H9 (cell line): Measurements from ENCODE around the gene GOLPH3L. TPM values are rescaled to one million over a fixed set of nuclear protein-coding genes. Genes with fewer than 3 reads are reported as not detected.

ENCODE experiments used
- DNase-seq: peaks from one replicate; pipeline ENCODE4 v3.0.0-alpha.2; 2017
- H2AFZ ChIP-seq: one replicate; pipeline ENCODE4 v1.6.1; 2013; ENCODE audit warnings: mild to moderate bottlenecking, low read length, control low read depth, moderate library complexity
- H2AK5ac ChIP-seq: 2 replicates; pipeline ENCODE4 v1.6.1; 2013; ENCODE audit warnings: low read length, control low read depth, mixed read lengths; ENCODE audit not compliant: insufficient read length
- H2BK120ac ChIP-seq: one replicate; pipeline ENCODE4 v1.6.1; 2013; ENCODE audit warnings: low read depth, mild to moderate bottlenecking, low read length, control low read depth, inconsistent platforms; ENCODE audit not compliant: poor library complexity, severe bottlenecking
- H2BK12ac ChIP-seq: 2 replicates; pipeline ENCODE4 v1.6.1; 2013; ENCODE audit warnings: low read length, control low read depth, mixed read lengths, low read depth; ENCODE audit not compliant: insufficient read length
- H2BK15ac ChIP-seq: 2 replicates; pipeline ENCODE4 v1.6.1; 2013; ENCODE audit warnings: low read depth, low read length, control low read depth
- H2BK20ac ChIP-seq: one replicate; pipeline ENCODE4 v1.6.1; 2013; ENCODE audit warnings: low read depth, mild to moderate bottlenecking, low read length, control low read depth, inconsistent platforms; ENCODE audit not compliant: poor library complexity, severe bottlenecking
- H2BK5ac ChIP-seq: 2 replicates; pipeline ENCODE4 v1.6.1; 2013; ENCODE audit warnings: low read length, control low read depth, mixed read lengths; ENCODE audit not compliant: insufficient read length
- H3K14ac ChIP-seq: 2 replicates; pipeline ENCODE4 v1.6.1; 2013; ENCODE audit warnings: low read length, control low read depth; ENCODE audit not compliant: insufficient read depth
- H3K18ac ChIP-seq: 2 replicates; pipeline ENCODE4 v1.6.1; 2013; ENCODE audit warnings: low read depth, mild to moderate bottlenecking, mixed read lengths, low read length, control low read depth; ENCODE audit not compliant: insufficient read length
- H3K23ac ChIP-seq: 2 replicates; pipeline ENCODE4 v1.6.1; 2013; ENCODE audit warnings: low read length, control low read depth, mixed read lengths, low read depth; ENCODE audit not compliant: insufficient read length
- H3K23me2 ChIP-seq: 2 replicates; pipeline ENCODE4 v1.6.1; 2013; ENCODE audit warnings: low read depth, mild to moderate bottlenecking, mixed read lengths, low read length, control low read depth; ENCODE audit not compliant: insufficient read length, poor library complexity, severe bottlenecking
- H3K27ac ChIP-seq: 2 replicates; pipeline ENCODE4 v1.5.1; 2013; ENCODE audit warnings: low read length, control low read depth, mixed read lengths, low read depth; ENCODE audit not compliant: insufficient read length
- H3K27me3 ChIP-seq: 2 replicates; pipeline ENCODE4 v1.6.1; 2013; ENCODE audit warnings: low read length, control low read depth, inconsistent platforms; ENCODE audit not compliant: insufficient read depth
- H3K4ac ChIP-seq: 2 replicates; pipeline ENCODE4 v1.6.1; 2013; ENCODE audit warnings: low read depth, mild to moderate bottlenecking, control low read depth, inconsistent platforms, low read length, moderate library complexity
- H3K4me1 ChIP-seq: 2 replicates; pipeline ENCODE4 v1.6.1; 2013; ENCODE audit warnings: low read length, control low read depth, inconsistent platforms; ENCODE audit not compliant: insufficient read depth
- H3K4me2 ChIP-seq: 2 replicates; pipeline ENCODE4 v1.6.1; 2013; ENCODE audit warnings: low read length, control low read depth, mixed read lengths; ENCODE audit not compliant: insufficient read length, insufficient read depth
- H3K56ac ChIP-seq: 2 replicates; pipeline ENCODE4 v1.6.1; 2013; ENCODE audit warnings: low read depth, mild to moderate bottlenecking, mixed read lengths, low read length, control low read depth; ENCODE audit not compliant: insufficient read length
- H3K79me1 ChIP-seq: 2 replicates; pipeline ENCODE4 v1.6.1; 2013; ENCODE audit warnings: low read depth, mild to moderate bottlenecking, moderate library complexity, low read length, control low read depth, inconsistent platforms; ENCODE audit not compliant: insufficient read depth, poor library complexity, severe bottlenecking
- H3K79me2 ChIP-seq: 2 replicates; pipeline ENCODE4 v1.6.1; 2013; ENCODE audit warnings: low read length, control low read depth, inconsistent platforms; ENCODE audit not compliant: insufficient read depth
- H3K9ac ChIP-seq: 2 replicates; pipeline ENCODE4 v1.6.1; 2013; ENCODE audit warnings: low read length, control low read depth, mixed read lengths; ENCODE audit not compliant: insufficient read length; ENCODE audit errors: extremely low read depth
- H3K9me3 ChIP-seq: one replicate; pipeline ENCODE4 v1.6.1; 2013; ENCODE audit warnings: low read depth, low read length, inconsistent platforms; ENCODE audit not compliant: control insufficient read depth
- H3T11ph ChIP-seq: one replicate; pipeline ENCODE4 v1.6.1; 2013; ENCODE audit warnings: mild to moderate bottlenecking, low read length, control low read depth, inconsistent platforms
- H4K20me1 ChIP-seq: one replicate; pipeline ENCODE4 v1.6.1; 2013; ENCODE audit not compliant: control insufficient read depth, insufficient read length, insufficient read depth
- H4K5ac ChIP-seq: 2 replicates; pipeline ENCODE4 v1.6.1; 2013; ENCODE audit warnings: low read depth, mild to moderate bottlenecking, mixed read lengths, low read length, control low read depth; ENCODE audit not compliant: insufficient read length
- H4K8ac ChIP-seq: replicated peaks from 2 replicates; pipeline ENCODE4 v1.6.1; 2013; ENCODE audit warnings: low read length, control low read depth, mixed read lengths, low read depth; ENCODE audit not compliant: insufficient read length
- H4K91ac ChIP-seq: 2 replicates; pipeline ENCODE4 v1.6.1; 2013; ENCODE audit warnings: low read depth, mild to moderate bottlenecking, moderate library complexity, mixed read lengths, low read length, control low read depth; ENCODE audit not compliant: insufficient read length
- H3K27ac Mint-ChIP-seq, 3 experiments: 2 replicates in 2 of 3; 3 replicates in 1 of 3; pipeline ENCODE4 v1.8.0; 2020 to 2021; ENCODE audit warnings: mixed read lengths in 3 of 3, mild to moderate bottlenecking in 1 of 3, moderate library complexity in 1 of 3
- H3K27me3 Mint-ChIP-seq: 2 replicates; pipeline ENCODE4 v1.8.0; 2021; ENCODE audit warnings: low read depth, mild to moderate bottlenecking, moderate library complexity, mixed read lengths
- H3K36me3 Mint-ChIP-seq, 3 experiments: 2 replicates in 2 of 3; 3 replicates in 1 of 3; pipeline ENCODE4 v1.8.0; 2020 to 2021; ENCODE audit warnings: low read depth in 3 of 3, mixed read lengths in 3 of 3; ENCODE audit not compliant: insufficient read depth in 1 of 3
- H3K4me1 Mint-ChIP-seq, 2 experiments: 2 replicates each; pipeline ENCODE4 v1.8.0; 2020; ENCODE audit warnings: mixed read lengths in 2 of 2
- H3K4me3 Mint-ChIP-seq, 2 experiments: 2 replicates in 1 of 2; 3 replicates in 1 of 2; pipeline ENCODE4 v1.8.0; 2020 to 2021; ENCODE audit warnings: mild to moderate bottlenecking in 2 of 2, mixed read lengths in 2 of 2, moderate library complexity in 1 of 2
- H3K9me3 Mint-ChIP-seq, 2 experiments: 2 replicates in 1 of 2; 3 replicates in 1 of 2; pipeline ENCODE4 v1.8.0; 2020; ENCODE audit warnings: mild to moderate bottlenecking in 2 of 2, mixed read lengths in 2 of 2, moderate library complexity in 1 of 2
- CTCF ChIP-seq: fragments of 200-600 bp; sonication (generic); conservative IDR thresholded peaks from 3 replicates; pipeline ENCODE4 v1.8.0; 2021; ENCODE audit warnings: antibody characterized with exemption, mild to moderate bottlenecking
- WGBS: extraction: QIAGEN DNeasy Blood & Tissue Kit; methylation state at CpG from one replicate; pipeline ENCODE4 v1.1.7; 2013; ENCODE audit warnings: missing lambda C conversion rate, low lambda C conversion rate, mixed read lengths; ENCODE audit not compliant: insufficient read length; ENCODE audit errors: extremely low coverage; 5-methylcytosine and 5-hydroxymethylcytosine counted together
- total RNA-seq: library from RNA; stranded (reverse); gene quantifications from 2 replicates; pipeline ENCODE4 v1.2.1, GENCODE V29; 2021

The GOLPH3L gene
- total RNA-seq, 1 experiment from 2014 or later, result 30.5 TPM

GRCh38 chr1:150610576-150610975, 86.4 kb downstream of the GOLPH3L start:
- Histone ChIP-seq H3K18ac (no peak overlapping the region), H3K56ac (no peak overlapping the region), H2BK12ac (no peak overlapping the region), H2BK120ac (no peak overlapping the region), H3K9ac (no peak overlapping the region), H2BK5ac (no peak overlapping the region), H3K4ac (no peak overlapping the region), H2AK5ac (no peak overlapping the region), H4K8ac (no peak overlapping the region), H3T11ph (no peak overlapping the region), H2BK15ac (no peak overlapping the region), H4K5ac (no peak overlapping the region), H3K79me2 (no peaks in the 10 kb centered on the region), H4K91ac (no peak overlapping the region), H3K4me1 (no peaks in the 10 kb centered on the region; the same call in 1 of the 2 replicates), H3K14ac (no peak overlapping the region), H3K9me3 (no peaks in the 10 kb centered on the region), H2AFZ (no peak overlapping the region), H3K79me1 (no peaks in the 10 kb centered on the region), H3K4me2 (no peak overlapping the region), H4K20me1 (no peaks in the 10 kb centered on the region), H3K27me3 (no peaks in the 10 kb centered on the region), H3K23me2 (no peaks in the 10 kb centered on the region), H3K27ac (no peak overlapping the region), H2BK20ac (no peak overlapping the region), H3K23ac (no peak overlapping the region)
- no peak for DNase-seq
- H3K4me3 Mint-ChIP-seq, result no peak overlapping the region; a peak in 1 of 5 replicates
- H3K9me3 Mint-ChIP-seq, result no peaks in the 10 kb centered on the region
- peaks cover 18% of the 10 kb centered on the region in 2 experiments for H3K4me1 Mint-ChIP-seq
- no CpG with 5 or more reads among the region's 4 CpGs for WGBS
- peak overlapping the region in 1 of 3 experiments; percentile 18; a peak in 1 of 7 replicates for H3K27ac Mint-ChIP-seq
- no peak for TF ChIP-seq CTCF
- H3K27me3 Mint-ChIP-seq, result no peaks in the 10 kb centered on the region
- peaks cover 19 to 40% (median 31%) of the 10 kb centered on the region in 3 experiments; a peak in 6 of 7 replicates for H3K36me3 Mint-ChIP-seq
